ENCODE results near the gene IGF2R.

Gene IGF2R

GRCh38 chr6:160027076-160027475, 58.2 kb downstream of the IGF2R start:
- no peak for DNase-seq (ENCODE audit: low spot score)

GRCh38 chr6:160027931-160028330, 59.0 kb downstream of the IGF2R start:
- DNase-seq (ENCODE audit: low spot score) = no peak

- DNase-seq (ENCODE audit: low spot score) = no peak
Measured at GRCh38 chr6:160028487-160029275, 59.8 kb downstream of the IGF2R start.

- no peak for DNase-seq (ENCODE audit: low spot score)
Measured at GRCh38 chr6:160029525-160029924, 60.6 kb downstream of the IGF2R start.

GRCh38 chr6:160030103-160030502, 61.2 kb downstream of the IGF2R start:
- DNase-seq (ENCODE audit: low spot score) = peak; percentile 57

- DNase-seq (ENCODE audit: low spot score) = no peak
Measured at GRCh38 chr6:160031442-160031841, 62.6 kb downstream of the IGF2R start.

- no peak for DNase-seq (ENCODE audit: low spot score)
Measured at GRCh38 chr6:160031871-160032270, 63.0 kb downstream of the IGF2R start.

GRCh38 chr6:160032538-160032937, 63.7 kb downstream of the IGF2R start:
- no peak for DNase-seq (ENCODE audit: low spot score)

- no peak for DNase-seq (ENCODE audit: low spot score)
Measured at GRCh38 chr6:160034036-160034930, 65.4 kb downstream of the IGF2R start.

- DNase-seq (ENCODE audit: low spot score) = no peak
Measured at GRCh38 chr6:160035241-160035640, 66.4 kb downstream of the IGF2R start.

GRCh38 chr6:160035693-160036330, 66.9 kb downstream of the IGF2R start:
- peak; percentile 21 for DNase-seq (ENCODE audit: low spot score)

GRCh38 chr6:160036331-160036695, 67.4 kb downstream of the IGF2R start:
- no peak for DNase-seq (ENCODE audit: low spot score)

GRCh38 chr6:160036790-160037206, 67.9 kb downstream of the IGF2R start:
- DNase-seq (ENCODE audit: low spot score) = peak; percentile 6

- DNase-seq (ENCODE audit: low spot score) = no peak
Measured at GRCh38 chr6:160038479-160038878, 69.6 kb downstream of the IGF2R start.

GRCh38 chr6:160039441-160039840, 70.6 kb downstream of the IGF2R start:
- no peak for DNase-seq (ENCODE audit: low spot score)

GRCh38 chr6:160040055-160040454, 71.2 kb downstream of the IGF2R start:
- DNase-seq (ENCODE audit: low spot score) = no peak

- DNase-seq (ENCODE audit: low spot score) = no peak
Measured at GRCh38 chr6:160040527-160041264, 71.8 kb downstream of the IGF2R start.

- DNase-seq (ENCODE audit: low spot score) = no peak
Measured at GRCh38 chr6:160041608-160042007, 72.7 kb downstream of the IGF2R start.

GRCh38 chr6:160042014-160042773, 73.3 kb downstream of the IGF2R start:
- DNase-seq (ENCODE audit: low spot score) = no peak

GRCh38 chr6:160042788-160043301, 74.0 kb downstream of the IGF2R start:
- DNase-seq (ENCODE audit: low spot score) = no peak

- no peak for DNase-seq (ENCODE audit: low spot score)
Measured at GRCh38 chr6:160043784-160044183, 74.9 kb downstream of the IGF2R start.
